Neural crest cell (in vitro differentiated cells): ENCODE measurements around the gene NTM. TPM values are rescaled to one million over a fixed set of nuclear protein-coding genes. Genes with fewer than 3 reads are reported as not detected.

Experiments used
- DNase-seq: peaks from one replicate; pipeline ENCODE4 v3.0.0; 2021; ENCODE audit warnings: low read depth, mixed read lengths, low spot score
- H3K27ac Mint-ChIP-seq: one replicate; pipeline ENCODE4 v1.8.0; 2021; ENCODE audit warnings: mild to moderate bottlenecking, mixed read lengths; ENCODE audit not compliant: unreplicated experiment
- H3K27me3 Mint-ChIP-seq: 2 replicates; pipeline ENCODE4 v1.8.0; 2021; ENCODE audit warnings: low read depth, mild to moderate bottlenecking, mixed read lengths
- H3K36me3 Mint-ChIP-seq: 2 replicates; pipeline ENCODE4 v1.8.0; 2021; ENCODE audit warnings: low read depth, mild to moderate bottlenecking, mixed read lengths
- H3K4me1 Mint-ChIP-seq: 2 replicates; pipeline ENCODE4 v1.8.0; 2021; ENCODE audit warnings: mixed read lengths
- H3K4me3 Mint-ChIP-seq: one replicate; pipeline ENCODE4 v1.8.0; 2021; ENCODE audit warnings: mild to moderate bottlenecking, mixed read lengths
- H3K9me3 Mint-ChIP-seq: 2 replicates; pipeline ENCODE4 v1.8.0; 2021; ENCODE audit warnings: mixed read lengths
- CTCF ChIP-seq: fragments of 200-600 bp; sonication (generic); conservative IDR thresholded peaks from 2 replicates; pipeline ENCODE4 v1.5.0; 2021; ENCODE audit warnings: antibody characterized with exemption, mild to moderate bottlenecking
- total RNA-seq: library from RNA; stranded (reverse); gene quantifications from 2 replicates; pipeline ENCODE4 v1.2.1, GENCODE V29; 2021

Gene NTM
- total RNA-seq, 1 donor from 2014 or later: 11.3 TPM

GRCh38 chr11:131654849-131655248, 284.4 kb downstream of the NTM start:
- Mint-ChIP-seq H3K4me3 (no peak overlapping the region), H3K9me3 (no peaks in the 10 kb centered on the region), H3K27ac (peak overlapping the region; percentile 68), H3K27me3 (no peaks in the 10 kb centered on the region), H3K36me3 (no peaks in the 10 kb centered on the region), H3K4me1 (peaks cover 79% of the 10 kb centered on the region)
- TF ChIP-seq CTCF: no peak
- no peak for DNase-seq

- Mint-ChIP-seq H3K4me3 (peak overlapping the region; percentile 86), H3K27me3 (no peaks in the 10 kb centered on the region), H3K27ac (peak overlapping the region; percentile 91), H3K4me1 (peaks cover 94% of the 10 kb centered on the region), H3K9me3 (no peaks in the 10 kb centered on the region), H3K36me3 (no peaks in the 10 kb centered on the region)
- no peak for DNase-seq
- TF ChIP-seq CTCF: no peak
Observed at GRCh38 chr11:131656179-131656838, 285.9 kb downstream of the NTM start.

- no peaks in the 10 kb centered on the region for H3K9me3 Mint-ChIP-seq
- no peak for DNase-seq
- H3K27me3 Mint-ChIP-seq: no peaks in the 10 kb centered on the region
- TF ChIP-seq CTCF: no peak
- H3K4me3 Mint-ChIP-seq: peak overlapping the region; percentile 86
- peak overlapping the region; percentile 91 for H3K27ac Mint-ChIP-seq
- H3K36me3 Mint-ChIP-seq: no peaks in the 10 kb centered on the region
- peaks cover 98% of the 10 kb centered on the region for H3K4me1 Mint-ChIP-seq
Observed at GRCh38 chr11:131656839-131657211, 286.4 kb downstream of the NTM start.

- Mint-ChIP-seq H3K27me3 (no peaks in the 10 kb centered on the region), H3K27ac (no peak overlapping the region), H3K4me3 (peak overlapping the region; percentile 86)
Observed at GRCh38 chr11:131658414-131658813, 288.0 kb downstream of the NTM start.

GRCh38 chr11:131658952-131659351, 288.5 kb downstream of the NTM start:
- no peak for DNase-seq
- peaks cover 91% of the 10 kb centered on the region for H3K4me1 Mint-ChIP-seq
- H3K4me3 Mint-ChIP-seq: peak overlapping the region; percentile 56
- no peaks in the 10 kb centered on the region for H3K9me3 Mint-ChIP-seq
- no peaks in the 10 kb centered on the region for H3K27me3 Mint-ChIP-seq
- no peak overlapping the region for H3K27ac Mint-ChIP-seq
- H3K36me3 Mint-ChIP-seq: no peaks in the 10 kb centered on the region
- no peak for TF ChIP-seq CTCF

More at GRCh38 chr11:131658414-131658813, 288.0 kb downstream of the NTM start:
- Mint-ChIP-seq H3K36me3 (no peaks in the 10 kb centered on the region), H3K4me1 (peaks cover 91% of the 10 kb centered on the region), H3K9me3 (no peaks in the 10 kb centered on the region)
- DNase-seq: no peak
- TF ChIP-seq CTCF: no peak
